Measurements from ENCODE around the gene CNPY3. TPM values are rescaled to one million over a fixed set of nuclear protein-coding genes. Genes with fewer than 3 reads are reported as not detected.
"Not testable (repeated sequence)": the region's sequence is repeated elsewhere in the genome, so short reads cannot be mapped to it uniquely, and the experiment has no call there.

Gene CNPY3
- total and polyA plus RNA-seq, 7 experiments from 2014 or later: 58.6 to 134 (median 92.7) TPM

DNA sequence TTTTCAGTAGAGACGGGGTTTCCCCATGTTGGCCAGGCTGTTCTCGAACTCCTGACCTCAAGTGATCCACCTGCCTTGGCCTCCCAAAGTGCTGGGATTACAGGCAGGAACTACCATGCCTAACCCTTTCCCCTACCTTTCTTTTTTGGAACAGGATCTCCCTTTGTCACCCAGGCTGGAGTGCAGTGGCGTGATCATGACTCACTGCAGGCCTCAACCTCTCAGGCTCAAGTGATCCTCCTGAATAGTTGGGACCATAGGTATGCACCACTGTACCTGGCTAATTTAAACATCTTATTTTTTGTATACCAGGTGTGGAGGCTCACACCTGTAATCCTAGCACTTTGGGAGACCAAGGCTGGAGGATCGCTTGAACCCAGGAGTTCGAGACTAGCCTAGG, 12.1 kb downstream of the CNPY3 start:
- H3K4me3 Mint-ChIP-seq; H3K9me3 Mint-ChIP-seq; DNase-seq; H3K9me3 ChIP-seq (ENCODE audit: control insufficient read depth in 2 of 3, low read length in 3 of 3); H3K4me3 ChIP-seq (ENCODE audit: low read length); H3K27ac ChIP-seq (ENCODE audit: low read depth, low read length); H3K4me1 ChIP-seq (ENCODE audit: control insufficient read depth in 2 of 2, insufficient read depth in 2 of 2, low read length in 2 of 2); intact Hi-C loops (cut with micrococcal nuclease); H3K27me3 Mint-ChIP-seq; CTCF ChIA-PET; H3K27me3 ChIP-seq (ENCODE audit: control insufficient read depth in 2 of 2, insufficient read depth in 2 of 2, low read length in 2 of 2); ATAC-seq: not testable (repeated sequence)
- POLR2A ChIA-PET: interaction anchor here (2.0 kb wide), 1 partner anchor 12 kb away, joined by 9 read pairs; the partner anchor contains the start of gene CNPY3
- Mint-ChIP-seq H3K36me3 (peaks cover 3 to 25% (median 10%) of the 10 kb centered on the region in 5 donors), H3K4me1 (peaks cover 0 to 11% (median 7%) of the 10 kb centered on the region in 7 donors), H3K27ac (peak overlapping the region in 4 of 9 donors; percentile 56 to 72 (median 66))
- H3K36me3 ChIP-seq (ENCODE audit: control insufficient read depth in 2 of 3, insufficient read depth in 3 of 3, low read length in 3 of 3): peaks cover 6 to 73% (median 17%) of the 10 kb centered on the region in 3 experiments

DNA sequence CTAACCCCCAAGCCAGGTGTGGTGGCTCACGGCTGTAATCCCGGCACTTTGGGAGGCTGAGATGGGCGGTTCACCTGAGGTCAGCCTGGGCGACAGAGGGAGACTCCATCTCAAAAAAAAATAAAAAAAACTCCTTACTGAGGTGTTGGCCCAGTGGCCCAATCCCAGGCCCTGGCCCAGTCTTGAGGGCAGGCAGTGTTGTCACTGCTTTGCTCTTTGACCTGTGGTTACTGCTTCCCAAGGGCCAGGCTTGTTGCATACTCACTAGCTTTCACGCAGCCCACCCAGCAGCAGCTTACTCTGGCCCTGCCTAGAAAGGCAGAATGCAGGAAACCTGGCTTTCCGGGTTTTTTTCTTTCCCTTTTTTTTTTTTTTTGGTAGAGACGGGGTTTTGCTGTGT, 13.2 kb downstream of the CNPY3 start:
- Mint-ChIP-seq H3K9me3 (no peaks in the 10 kb centered on the region), H3K4me1 (peaks cover 0 to 8% (median 4%) of the 10 kb centered on the region in 7 donors), H3K27me3 (no peaks in the 10 kb centered on the region), H3K27ac (no peak overlapping the region), H3K36me3 (peaks cover 3 to 17% (median 10%) of the 10 kb centered on the region in 5 donors), H3K4me3 (no peak overlapping the region)
- H3K4me1 ChIP-seq (ENCODE audit: control insufficient read depth in 2 of 2, insufficient read depth in 2 of 2, low read length in 2 of 2): no peaks in the 10 kb centered on the region
- no peak overlapping the region for H3K4me3 ChIP-seq (ENCODE audit: low read length)
- ChIA-PET POLR2A (interaction anchor here (5.3 kb wide), 1 partner anchor 13 kb away, joined by 23 read pairs; the partner anchor contains the start of gene CNPY3), CTCF (no interaction called here)
- intact Hi-C loops (cut with micrococcal nuclease): no loop called here
- no peak for DNase-seq
- H3K36me3 ChIP-seq (ENCODE audit: control insufficient read depth in 2 of 3, insufficient read depth in 3 of 3, low read length in 3 of 3): peaks cover 6 to 64% (median 13%) of the 10 kb centered on the region in 3 experiments
- no peak overlapping the region for H3K27ac ChIP-seq (ENCODE audit: low read depth, low read length)
- no peak for ATAC-seq
- H3K27me3 ChIP-seq (ENCODE audit: control insufficient read depth in 2 of 2, insufficient read depth in 2 of 2, low read length in 2 of 2): no peaks in the 10 kb centered on the region
- no peaks in the 10 kb centered on the region for H3K9me3 ChIP-seq (ENCODE audit: control insufficient read depth in 2 of 3, low read length in 3 of 3)

- no peaks in the 10 kb centered on the region for H3K9me3 ChIP-seq (ENCODE audit: control insufficient read depth in 2 of 3, low read length in 3 of 3)
- Mint-ChIP-seq H3K4me3 (no peak overlapping the region), H3K4me1 (peaks cover 0 to 3% (median 0%) of the 10 kb centered on the region in 7 donors), H3K27ac (peak overlapping the region in 2 of 9 donors; percentile 36 to 41), H3K9me3 (no peaks in the 10 kb centered on the region), H3K27me3 (no peaks in the 10 kb centered on the region), H3K36me3 (peaks cover 0 to 8% (median 2%) of the 10 kb centered on the region in 5 donors)
- intact Hi-C loops (cut with micrococcal nuclease): no loop called here
- no peak overlapping the region for H3K27ac ChIP-seq (ENCODE audit: low read depth, low read length)
- ChIA-PET POLR2A (interaction anchor here (0.6 to 5.3 kb wide), 3 partner anchors 18 to 63 kb away, joined by 3 to 23 read pairs (median 4); partner anchors contain the start of gene CNPY3), CTCF (no interaction called here)
- no peak overlapping the region for H3K4me3 ChIP-seq (ENCODE audit: low read length)
- no peaks in the 10 kb centered on the region for H3K27me3 ChIP-seq (ENCODE audit: control insufficient read depth in 2 of 2, insufficient read depth in 2 of 2, low read length in 2 of 2)
- peaks cover 0 to 29% (median 0%) of the 10 kb centered on the region in 3 experiments for H3K36me3 ChIP-seq (ENCODE audit: control insufficient read depth in 2 of 3, insufficient read depth in 3 of 3, low read length in 3 of 3)
- no peak for DNase-seq
- no peaks in the 10 kb centered on the region for H3K4me1 ChIP-seq (ENCODE audit: control insufficient read depth in 2 of 2, insufficient read depth in 2 of 2, low read length in 2 of 2)
- no peak for ATAC-seq
Observed at GRCh38 chr6:42947950-42948349, 18.7 kb downstream of the CNPY3 start.

- CTCF ChIA-PET: no interaction called here
- peaks cover 0 to 4% (median 0%) of the 10 kb centered on the region in 5 donors for H3K36me3 Mint-ChIP-seq
- ATAC-seq (no peak), DNase-seq (no peak)
- peaks cover 0 to 11% (median 0%) of the 10 kb centered on the region in 3 experiments for H3K36me3 ChIP-seq (ENCODE audit: control insufficient read depth in 2 of 3, insufficient read depth in 3 of 3, low read length in 3 of 3)
- H3K27ac Mint-ChIP-seq: no peak overlapping the region
- H3K27me3 Mint-ChIP-seq: no peaks in the 10 kb centered on the region
- H3K27me3 ChIP-seq (ENCODE audit: control insufficient read depth in 2 of 2, insufficient read depth in 2 of 2, low read length in 2 of 2): no peaks in the 10 kb centered on the region
- POLR2A ChIA-PET: interaction anchor here (1.8 kb wide), 1 partner anchor 27 kb away, joined by 9 read pairs; the partner anchor contains the start of gene PEX6
- no peaks in the 10 kb centered on the region for H3K9me3 ChIP-seq (ENCODE audit: control insufficient read depth in 2 of 3, low read length in 3 of 3)
- H3K4me3 Mint-ChIP-seq: no peak overlapping the region
- H3K4me1 Mint-ChIP-seq: peaks cover 0 to 3% (median 0%) of the 10 kb centered on the region in 7 donors
- no peak overlapping the region for H3K27ac ChIP-seq (ENCODE audit: low read depth, low read length)
- intact Hi-C loops (cut with micrococcal nuclease): no loop called here
- no peaks in the 10 kb centered on the region for H3K4me1 ChIP-seq (ENCODE audit: control insufficient read depth in 2 of 2, insufficient read depth in 2 of 2, low read length in 2 of 2)
- no peak overlapping the region for H3K4me3 ChIP-seq (ENCODE audit: low read length)
- no peaks in the 10 kb centered on the region for H3K9me3 Mint-ChIP-seq
Observed at GRCh38 chr6:42952389-42952788, 23.1 kb downstream of the CNPY3 start.

DNA sequence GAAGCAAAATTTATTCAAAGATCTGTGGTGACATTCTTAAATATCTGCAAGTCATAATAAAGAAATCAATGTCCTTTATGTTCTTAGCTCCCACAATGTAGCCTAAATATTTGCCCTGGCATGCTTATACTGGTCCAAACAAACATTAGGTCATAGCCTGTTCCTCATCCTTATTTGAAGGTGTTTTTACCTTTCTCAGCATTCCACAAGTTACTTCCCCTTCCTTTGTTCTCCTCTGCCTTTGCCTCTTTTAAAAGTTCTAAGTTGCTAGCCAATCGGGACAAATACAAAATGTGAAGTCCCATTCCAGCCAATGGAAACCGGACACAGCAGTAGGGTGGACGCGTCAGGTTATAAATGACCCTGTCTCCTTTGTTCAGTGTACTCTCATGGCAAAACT, 25.1 kb downstream of the CNPY3 start:
- H3K36me3 Mint-ChIP-seq; CTCF ChIA-PET; H3K4me1 Mint-ChIP-seq; H3K27me3 Mint-ChIP-seq; H3K36me3 ChIP-seq (ENCODE audit: control insufficient read depth in 2 of 3, insufficient read depth in 3 of 3, low read length in 3 of 3); H3K9me3 ChIP-seq (ENCODE audit: control insufficient read depth in 2 of 3, low read length in 3 of 3); H3K4me3 ChIP-seq (ENCODE audit: low read length); H3K4me1 ChIP-seq (ENCODE audit: control insufficient read depth in 2 of 2, insufficient read depth in 2 of 2, low read length in 2 of 2); intact Hi-C loops (cut with micrococcal nuclease); H3K27ac Mint-ChIP-seq; ATAC-seq; DNase-seq; H3K4me3 Mint-ChIP-seq; H3K9me3 Mint-ChIP-seq; H3K27ac ChIP-seq (ENCODE audit: low read depth, low read length); H3K27me3 ChIP-seq (ENCODE audit: control insufficient read depth in 2 of 2, insufficient read depth in 2 of 2, low read length in 2 of 2); POLR2A ChIA-PET: not testable (repeated sequence)

DNA sequence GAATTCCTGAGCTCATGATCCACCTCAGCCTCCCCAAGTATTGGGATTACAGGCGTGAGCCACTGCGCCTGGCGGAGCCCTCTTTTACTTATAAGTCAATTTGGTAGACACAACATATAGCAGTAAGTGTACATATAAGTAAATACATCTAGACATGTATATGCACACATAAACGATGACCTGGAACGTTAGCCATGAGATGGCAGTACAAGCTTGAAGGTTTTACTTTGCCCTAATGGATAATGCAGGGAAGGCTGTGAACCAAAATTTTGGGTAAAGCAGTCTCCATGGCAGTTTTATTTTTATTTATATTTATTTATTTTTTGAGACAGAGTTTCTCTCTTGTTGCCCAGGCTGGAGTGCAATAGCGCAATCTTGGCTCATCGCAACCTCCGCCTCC, 28.8 kb downstream of the CNPY3 start:
- Histone ChIP-seq H3K4me3 (ENCODE audit: low read length) (no peak overlapping the region), H3K27ac (ENCODE audit: low read depth, low read length) (no peak overlapping the region), H3K4me1 (ENCODE audit: control insufficient read depth in 2 of 2, insufficient read depth in 2 of 2, low read length in 2 of 2) (peaks cover 0 to 5% of the 10 kb centered on the region in 2 donors), H3K36me3 (ENCODE audit: control insufficient read depth in 2 of 3, insufficient read depth in 3 of 3, low read length in 3 of 3) (peaks cover 0 to 11% (median 0%) of the 10 kb centered on the region in 3 experiments), H3K9me3 (ENCODE audit: control insufficient read depth in 2 of 3, low read length in 3 of 3) (no peaks in the 10 kb centered on the region), H3K27me3 (ENCODE audit: control insufficient read depth in 2 of 2, insufficient read depth in 2 of 2, low read length in 2 of 2) (no peaks in the 10 kb centered on the region)
- H3K4me1 Mint-ChIP-seq: peaks cover 0 to 24% (median 16%) of the 10 kb centered on the region in 7 donors
- H3K36me3 Mint-ChIP-seq: peaks cover 0 to 7% (median 0%) of the 10 kb centered on the region in 5 donors
- intact Hi-C loops (cut with micrococcal nuclease): no loop called here
- no peak for ATAC-seq
- ChIA-PET POLR2A (interaction anchor here (1.0 kb wide), 2 partner anchors 26 to 29 kb away, joined by 4 to 12 read pairs; partner anchors contain the start of genes CNPY3 and PPP2R5D), CTCF (no interaction called here)
- DNase-seq: no peak
- H3K4me3 Mint-ChIP-seq: no peak overlapping the region
- H3K27me3 Mint-ChIP-seq: peaks cover 0 to 19% (median 0%) of the 10 kb centered on the region in 5 donors
- H3K27ac Mint-ChIP-seq: no peak overlapping the region
- no peaks in the 10 kb centered on the region for H3K9me3 Mint-ChIP-seq

GRCh38 chr6:42959917-42960242, 30.6 kb downstream of the CNPY3 start:
- intact Hi-C loops (cut with micrococcal nuclease): loop anchor here in 1 of 2 donors (1.0 to 5.0 kb wide), 3 partner anchors 25 to 58 kb away; partner anchors contain the start of genes CNPY3 and PPP2R5D
- ChIA-PET POLR2A (interaction anchor here (1.3 to 2.5 kb wide), 3 partner anchors 10 to 31 kb away, joined by 3 to 13 read pairs (median 4); partner anchors contain the start of gene PEX6), CTCF (no interaction called here)
- Mint-ChIP-seq H3K27ac (peak overlapping the region in 3 of 9 donors; percentile 32 to 75 (median 34)), H3K4me1 (peaks cover 0 to 24% (median 16%) of the 10 kb centered on the region in 7 donors), H3K4me3 (peak overlapping the region; percentile 62 to 86 (median 77)), H3K27me3 (peaks cover 0 to 19% (median 0%) of the 10 kb centered on the region in 5 donors), H3K36me3 (peaks cover 0 to 12% (median 5%) of the 10 kb centered on the region in 5 donors), H3K9me3 (no peaks in the 10 kb centered on the region)
- no peaks in the 10 kb centered on the region for H3K27me3 ChIP-seq (ENCODE audit: control insufficient read depth in 2 of 2, insufficient read depth in 2 of 2, low read length in 2 of 2)
- no peak for ATAC-seq
- no peaks in the 10 kb centered on the region for H3K9me3 ChIP-seq (ENCODE audit: control insufficient read depth in 2 of 3, low read length in 3 of 3)
- no peak overlapping the region for H3K27ac ChIP-seq (ENCODE audit: low read depth, low read length)
- H3K4me1 ChIP-seq (ENCODE audit: control insufficient read depth in 2 of 2, insufficient read depth in 2 of 2, low read length in 2 of 2): peaks cover 0 to 5% of the 10 kb centered on the region in 2 donors
- peak overlapping the region; percentile 57 for H3K4me3 ChIP-seq (ENCODE audit: low read length)
- peaks cover 0 to 25% (median 0%) of the 10 kb centered on the region in 3 experiments for H3K36me3 ChIP-seq (ENCODE audit: control insufficient read depth in 2 of 3, insufficient read depth in 3 of 3, low read length in 3 of 3)
- no peak for DNase-seq
